NB4 (cell line): ENCODE measurements around the gene PHKG1.

ENCODE experiments used
- CTCF ChIP-seq: IDR thresholded peaks from one replicate; pipeline ENCODE4 v1.5.1; 2012; ENCODE audit warnings: low read depth, low read length
- POLR2A ChIP-seq: IDR thresholded peaks from 2 replicates; pipeline ENCODE4 v1.6.1; 2011; ENCODE audit warnings: mild to moderate bottlenecking; ENCODE audit not compliant: insufficient read length; ENCODE audit errors: extremely low read depth

DNA sequence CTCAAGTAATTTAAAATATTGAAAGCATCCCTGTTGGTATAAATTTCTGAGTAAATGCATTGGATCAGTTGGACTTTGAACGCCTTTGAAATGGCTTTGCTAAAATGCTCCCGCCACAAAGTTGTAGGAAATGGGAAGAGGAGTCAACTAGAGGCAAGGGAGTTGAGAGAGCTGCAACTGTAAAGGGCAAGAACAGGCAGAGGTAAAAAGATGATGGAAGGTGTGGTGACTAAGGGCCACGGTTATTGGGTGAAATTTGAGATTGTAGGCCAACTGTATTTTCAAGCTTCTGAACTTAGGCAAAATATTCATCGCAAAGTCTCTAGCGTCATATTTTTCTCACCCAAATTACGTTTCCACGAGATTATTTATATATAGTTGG, 29.3 kb downstream of the PHKG1 start:
- no peak for TF ChIP-seq POLR2A
- TF ChIP-seq CTCF: no peak
